Thoracic aorta (tissue), 2 donors: Measurements from ENCODE around the gene CCDC148. TPM values are rescaled to one million over a fixed set of nuclear protein-coding genes. Genes with fewer than 3 reads are reported as not detected.
A peak's percentile ranks its signal among the peaks of the same experiment; 100 is the strongest.
"Not testable (repeated sequence)": the region's sequence is repeated elsewhere in the genome, so short reads cannot be mapped to it uniquely, and the experiment has no call there.

Experiments
- ATAC-seq: fragments of 150-250 bp; one replicate; pipeline ENCODE4 v1.8.0; 2017; ENCODE audit warnings: low read depth; ENCODE audit not compliant: insufficient number of reproducible peaks, low FRiP score
- DNase-seq: peaks from one replicate; pipeline ENCODE4 v3.0.0-alpha.2; 2020; ENCODE audit warnings: low spot score
- H3K27ac ChIP-seq, 2 donors: fragments of 200-600 bp; sonication (generic); 1 replicate in 1 of 2; 2 replicates in 1 of 2; pipeline ENCODE4 v1.5.1; 2016; ENCODE audit warnings: mild to moderate bottlenecking in 2 of 2, moderate library complexity in 2 of 2
- H3K27me3 ChIP-seq: fragments of 200-600 bp; sonication (generic); replicated peaks from 2 replicates; pipeline ENCODE4 v1.6.0; 2016; ENCODE audit warnings: mild to moderate bottlenecking; ENCODE audit not compliant: insufficient read depth
- H3K36me3 ChIP-seq: fragments of 200-600 bp; sonication (generic); one replicate; pipeline ENCODE4 v1.5.1; 2016
- H3K4me1 ChIP-seq, 2 donors: fragments of 200-600 bp; sonication (generic); 1 replicate in 1 of 2; 2 replicates in 1 of 2; pipeline versions ENCODE4 v1.5.1 to v1.6.0; 2016; ENCODE audit warnings: low read depth in 2 of 2, mild to moderate bottlenecking in 1 of 2; ENCODE audit not compliant: control insufficient read depth in 1 of 2
- H3K4me3 ChIP-seq: fragments of 200-600 bp; sonication (generic); 2 replicates; pipeline ENCODE4 v1.5.1; 2016; ENCODE audit warnings: mild to moderate bottlenecking
- H3K9me3 ChIP-seq: fragments of 200-600 bp; sonication (generic); 2 replicates; pipeline ENCODE4 v1.5.1; 2016
- CTCF ChIP-seq: fragments of 200-600 bp; sonication (generic); IDR thresholded peaks from one replicate; pipeline ENCODE4 v1.5.1; 2019; ENCODE audit warnings: antibody characterized with exemption
- total RNA-seq, 2 donors: library from RNA; depleted of rRNA; stranded (reverse); fragments of >200 nt; gene quantifications; one replicate each; pipeline versions ENCODE4 v1.1.0 to v1.2.3, GENCODE V29; 2016

The CCDC148 gene
- total RNA-seq, 2 donors from 2014 or later, result 0.71 TPM; not detected in 1

- no peaks in the 10 kb centered on the region for H3K9me3 ChIP-seq
- H3K4me1 ChIP-seq, result peaks cover 12 to 27% of the 10 kb centered on the region in 2 donors
- no peak overlapping the region for H3K27ac ChIP-seq
- no peak for TF ChIP-seq CTCF
- H3K36me3 ChIP-seq, result no peaks in the 10 kb centered on the region
- H3K4me3 ChIP-seq, result no peak overlapping the region
- DNase-seq (no peak), ATAC-seq (no peak)
- H3K27me3 ChIP-seq, result no peaks in the 10 kb centered on the region
Observed at GRCh38 chr2:158482594-158482993, 26.0 kb upstream of the CCDC148 start.

DNA sequence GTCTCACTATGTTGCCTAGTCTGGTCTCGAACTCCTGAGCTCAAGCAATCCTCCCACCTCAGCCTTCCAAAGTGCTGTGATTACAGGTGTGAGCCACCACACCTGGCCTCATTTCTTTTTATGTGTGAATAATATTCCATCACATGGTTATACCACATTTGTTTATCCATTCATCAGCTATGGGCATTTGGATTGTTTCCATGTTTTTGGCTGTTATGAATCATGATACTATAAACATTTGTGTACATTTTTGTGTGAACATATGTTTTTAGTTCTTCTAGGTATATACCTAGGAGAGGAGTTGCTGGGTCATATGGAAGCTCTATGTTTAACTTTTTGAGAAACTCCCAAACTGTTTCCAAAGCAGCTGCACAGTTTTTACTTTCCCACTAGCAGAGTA, 24.6 kb upstream of the CCDC148 start:
- ATAC-seq (no peak), DNase-seq (no peak)
- Histone ChIP-seq H3K27ac (no peak overlapping the region), H3K27me3 (no peaks in the 10 kb centered on the region), H3K36me3 (no peaks in the 10 kb centered on the region), H3K4me3 (no peak overlapping the region), H3K9me3 (no peaks in the 10 kb centered on the region), H3K4me1 (peaks cover 5 to 19% of the 10 kb centered on the region in 2 donors)
- no peak for TF ChIP-seq CTCF

DNA sequence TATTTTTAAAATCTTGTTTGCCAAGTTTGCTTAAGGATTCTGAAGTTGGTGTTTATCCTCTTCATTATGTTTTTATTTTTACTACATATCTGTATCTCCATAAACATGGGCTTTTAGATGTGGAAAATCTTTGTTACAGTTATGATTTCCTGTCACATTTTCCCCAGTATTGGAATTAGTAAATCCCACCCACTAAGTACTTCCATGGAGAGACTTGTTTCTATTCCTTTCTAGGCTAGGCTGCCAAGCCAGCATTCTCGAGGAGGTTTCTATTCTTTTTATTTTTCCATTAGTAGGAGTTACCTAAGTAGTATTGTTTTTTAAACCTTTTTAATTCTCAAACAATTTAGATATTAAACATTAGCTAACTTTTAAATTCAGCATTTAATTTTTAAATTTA, 22.3 kb upstream of the CCDC148 start:
- no peak for DNase-seq
- Histone ChIP-seq H3K36me3 (no peaks in the 10 kb centered on the region), H3K4me3 (peak overlapping the region; percentile 24), H3K27ac (no peak overlapping the region), H3K27me3 (no peaks in the 10 kb centered on the region), H3K9me3 (no peaks in the 10 kb centered on the region), H3K4me1 (peaks cover 5 to 19% of the 10 kb centered on the region in 2 donors)
- ATAC-seq, result no peak
- no peak for TF ChIP-seq CTCF

DNA sequence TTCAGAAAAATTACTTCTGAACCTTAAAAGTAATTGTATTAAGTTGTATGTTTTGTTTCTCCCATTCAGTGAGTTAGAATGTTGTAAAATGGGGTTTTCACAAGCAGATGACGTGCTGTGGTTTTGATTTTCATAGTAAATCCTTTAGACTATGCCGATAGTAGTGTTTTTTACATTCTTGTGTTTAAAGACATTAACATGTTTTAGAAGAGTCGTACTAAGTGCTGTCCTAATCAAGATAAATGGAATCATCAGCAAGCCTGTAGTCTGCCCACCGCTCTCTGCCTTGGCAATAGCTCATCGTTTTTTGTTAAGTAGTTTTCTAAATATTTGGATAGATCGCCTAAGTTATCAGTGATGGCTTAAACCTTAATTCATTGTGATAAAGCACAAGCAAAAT, 21.7 kb upstream of the CCDC148 start:
- Histone ChIP-seq H3K27me3 (no peaks in the 10 kb centered on the region), H3K4me1 (peaks cover 5 to 19% of the 10 kb centered on the region in 2 donors), H3K4me3 (peak overlapping the region; percentile 24), H3K36me3 (no peaks in the 10 kb centered on the region), H3K9me3 (no peaks in the 10 kb centered on the region), H3K27ac (peak overlapping the region in 1 of 2 donors; percentile 15)
- ATAC-seq (no peak), DNase-seq (no peak)
- no peak for TF ChIP-seq CTCF

- H3K27ac ChIP-seq, result peak overlapping the region in 1 of 2 donors; percentile 15
- peaks cover 5 to 19% of the 10 kb centered on the region in 2 donors for H3K4me1 ChIP-seq
- no peaks in the 10 kb centered on the region for H3K36me3 ChIP-seq
- no peaks in the 10 kb centered on the region for H3K27me3 ChIP-seq
- H3K9me3 ChIP-seq, result no peaks in the 10 kb centered on the region
- no peak overlapping the region for H3K4me3 ChIP-seq
- DNase-seq, result no peak
- ATAC-seq, result no peak
- no peak for TF ChIP-seq CTCF
Observed at GRCh38 chr2:158477202-158477601, 20.6 kb upstream of the CCDC148 start.

- not testable (repeated sequence) for H3K27ac ChIP-seq, H3K4me3 ChIP-seq, H3K9me3 ChIP-seq, H3K27me3 ChIP-seq, H3K36me3 ChIP-seq, DNase-seq, ATAC-seq
- H3K4me1 ChIP-seq, result peaks cover 5 to 19% of the 10 kb centered on the region in 2 donors
Observed at GRCh38 chr2:158474526-158475011, 18.0 kb upstream of the CCDC148 start.
